BLaER1 (cell line): Measurements from ENCODE around the gene SSH2.
A peak's percentile ranks its signal among the peaks of the same experiment; 100 is the strongest.

ENCODE experiments used
- H3K27ac ChIP-seq: shearing (Covaris generic); formaldehyde crosslinking; 2 replicates; pipeline ENCODE4 v1.8.1; 2022
- H3K27me3 ChIP-seq: shearing (Covaris generic); formaldehyde crosslinking; 2 replicates; pipeline ENCODE4 v1.8.1; 2022
- H3K36me3 ChIP-seq: shearing (Covaris generic); formaldehyde crosslinking; 2 replicates; pipeline ENCODE4 v1.8.1; 2022
- H3K4me1 ChIP-seq: shearing (Covaris generic); formaldehyde crosslinking; 2 replicates; pipeline ENCODE4 v1.8.1; 2022
- H3K4me2 ChIP-seq: shearing (Covaris generic); formaldehyde crosslinking; 2 replicates; pipeline ENCODE4 v1.8.1; 2022
- H3K4me3 ChIP-seq: shearing (Covaris generic); formaldehyde crosslinking; 2 replicates; pipeline ENCODE4 v1.8.1; 2022
- H3K9ac ChIP-seq: shearing (Covaris generic); formaldehyde crosslinking; 2 replicates; pipeline ENCODE4 v1.8.1; 2022
- H3K9me3 ChIP-seq: shearing (Covaris generic); formaldehyde crosslinking; 2 replicates; pipeline ENCODE4 v1.8.1; 2022
- H4K20me1 ChIP-seq: shearing (Covaris generic); formaldehyde crosslinking; 2 replicates; pipeline ENCODE4 v1.8.1; 2022
- Cebpa-rat ChIP-seq: shearing (Covaris generic); IDR thresholded peaks from 2 replicates; pipeline ENCODE4 v1.8.1; 2022

The SSH2 gene

GRCh38 chr17:29614349-29615047, 315.5 kb downstream of the SSH2 start:
- Histone ChIP-seq H3K4me1 (peaks cover 75% of the 10 kb centered on the region), H3K4me3 (no peak overlapping the region), H3K9me3 (no peaks in the 10 kb centered on the region), H4K20me1 (peaks cover 41% of the 10 kb centered on the region), H3K9ac (0 out of 2 replicates have a peak overlapping the region, but pooled peaks have one; percentile 50), H3K36me3 (peaks cover 34% of the 10 kb centered on the region), H3K27me3 (peaks cover 22% of the 10 kb centered on the region), H3K4me2 (peak overlapping the region; percentile 99), H3K27ac (no peak overlapping the region)
- TF ChIP-seq Cebpa-rat = no peak

- no peak overlapping the region for H3K9ac ChIP-seq
- H3K4me1 ChIP-seq = peaks cover 75% of the 10 kb centered on the region
- H4K20me1 ChIP-seq = peaks cover 44% of the 10 kb centered on the region
- no peak overlapping the region for H3K27ac ChIP-seq
- no peaks in the 10 kb centered on the region for H3K9me3 ChIP-seq
- peaks cover 22% of the 10 kb centered on the region for H3K27me3 ChIP-seq
- H3K36me3 ChIP-seq = peaks cover 41% of the 10 kb centered on the region
- TF ChIP-seq Cebpa-rat = no peak
- H3K4me3 ChIP-seq = peak overlapping the region; percentile 37
- peak overlapping the region; percentile 99 for H3K4me2 ChIP-seq
Measured at GRCh38 chr17:29613856-29614255, 316.2 kb downstream of the SSH2 start.

- peak overlapping the region; percentile 44; the same call in 1 of the 2 replicates for H3K27ac ChIP-seq
- H3K4me1 ChIP-seq = peaks cover 75% of the 10 kb centered on the region
- no peaks in the 10 kb centered on the region for H3K9me3 ChIP-seq
- H3K9ac ChIP-seq = no peak overlapping the region
- TF ChIP-seq Cebpa-rat = no peak
- peak overlapping the region; percentile 99 for H3K4me2 ChIP-seq
- peaks cover 45% of the 10 kb centered on the region for H3K36me3 ChIP-seq
- H3K4me3 ChIP-seq = peak overlapping the region; percentile 37
- H3K27me3 ChIP-seq = peaks cover 22% of the 10 kb centered on the region
- H4K20me1 ChIP-seq = peaks cover 49% of the 10 kb centered on the region
Measured at GRCh38 chr17:29613352-29613837, 316.6 kb downstream of the SSH2 start.

GRCh38 chr17:29612404-29613280, 317.4 kb downstream of the SSH2 start:
- Histone ChIP-seq H4K20me1 (peaks cover 56% of the 10 kb centered on the region), H3K27ac (peak overlapping the region; percentile 44; the same call in 1 of the 2 replicates), H3K27me3 (peaks cover 22% of the 10 kb centered on the region), H3K4me3 (peak overlapping the region; percentile 36; the same call in 1 of the 2 replicates), H3K4me2 (peak overlapping the region; percentile 99), H3K36me3 (peaks cover 53% of the 10 kb centered on the region), H3K9ac (no peak overlapping the region), H3K4me1 (peaks cover 75% of the 10 kb centered on the region), H3K9me3 (no peaks in the 10 kb centered on the region)
- no peak for TF ChIP-seq Cebpa-rat

GRCh38 chr17:29612094-29612403, 318.0 kb downstream of the SSH2 start:
- no peaks in the 10 kb centered on the region for H3K9me3 ChIP-seq
- TF ChIP-seq Cebpa-rat = no peak
- peaks cover 75% of the 10 kb centered on the region for H3K4me1 ChIP-seq
- H3K27ac ChIP-seq = no peak overlapping the region
- H4K20me1 ChIP-seq = peaks cover 62% of the 10 kb centered on the region
- no peak overlapping the region for H3K4me2 ChIP-seq
- H3K36me3 ChIP-seq = peaks cover 58% of the 10 kb centered on the region
- no peak overlapping the region for H3K9ac ChIP-seq
- no peak overlapping the region for H3K4me3 ChIP-seq
- H3K27me3 ChIP-seq = peaks cover 16% of the 10 kb centered on the region

- peaks cover 58% of the 10 kb centered on the region for H3K36me3 ChIP-seq
- peaks cover 10% of the 10 kb centered on the region for H3K27me3 ChIP-seq
- H3K4me3 ChIP-seq = no peak overlapping the region
- peaks cover 62% of the 10 kb centered on the region for H4K20me1 ChIP-seq
- no peak overlapping the region for H3K4me2 ChIP-seq
- TF ChIP-seq Cebpa-rat = no peak
- peaks cover 75% of the 10 kb centered on the region for H3K4me1 ChIP-seq
- H3K27ac ChIP-seq = no peak overlapping the region
- H3K9me3 ChIP-seq = no peaks in the 10 kb centered on the region
- no peak overlapping the region for H3K9ac ChIP-seq
Measured at GRCh38 chr17:29611351-29612093, 318.5 kb downstream of the SSH2 start.

- H4K20me1 ChIP-seq = peaks cover 56% of the 10 kb centered on the region
- H3K27ac ChIP-seq = no peak overlapping the region
- H3K4me2 ChIP-seq = no peak overlapping the region
- H3K27me3 ChIP-seq = no peaks in the 10 kb centered on the region
- no peak overlapping the region for H3K9ac ChIP-seq
- peaks cover 58% of the 10 kb centered on the region for H3K36me3 ChIP-seq
- TF ChIP-seq Cebpa-rat = no peak
- no peaks in the 10 kb centered on the region for H3K9me3 ChIP-seq
- H3K4me1 ChIP-seq = peaks cover 66% of the 10 kb centered on the region
- no peak overlapping the region for H3K4me3 ChIP-seq
Measured at GRCh38 chr17:29610395-29610794, 319.6 kb downstream of the SSH2 start.

- no peak overlapping the region for H3K4me2 ChIP-seq
- no peak overlapping the region for H3K9ac ChIP-seq
Measured at GRCh38 chr17:29608986-29609385, 321.0 kb downstream of the SSH2 start.

GRCh38 chr17:29607557-29608195, 322.4 kb downstream of the SSH2 start:
- peak overlapping the region; percentile 62 for H3K4me2 ChIP-seq
- H3K27ac ChIP-seq = peak overlapping the region; percentile 74
- peaks cover 40% of the 10 kb centered on the region for H3K4me1 ChIP-seq
- peak overlapping the region; percentile 54 for H3K9ac ChIP-seq
- no peaks in the 10 kb centered on the region for H3K9me3 ChIP-seq
- H4K20me1 ChIP-seq = peaks cover 58% of the 10 kb centered on the region
- no peak for TF ChIP-seq Cebpa-rat
- H3K36me3 ChIP-seq = peaks cover 54% of the 10 kb centered on the region
- no peaks in the 10 kb centered on the region for H3K27me3 ChIP-seq
- no peak overlapping the region for H3K4me3 ChIP-seq

More at GRCh38 chr17:29608986-29609385, 321.0 kb downstream of the SSH2 start:
- Histone ChIP-seq H3K27me3 (no peaks in the 10 kb centered on the region), H4K20me1 (peaks cover 54% of the 10 kb centered on the region), H3K4me1 (peaks cover 52% of the 10 kb centered on the region), H3K27ac (peak overlapping the region; percentile 30; the same call in 1 of the 2 replicates), H3K9me3 (no peaks in the 10 kb centered on the region), H3K36me3 (peaks cover 58% of the 10 kb centered on the region), H3K4me3 (no peak overlapping the region)
- no peak for TF ChIP-seq Cebpa-rat
